Adrenal gland (tissue), 12 donors: ENCODE data around the gene XK. TPM values are rescaled to one million over a fixed set of nuclear protein-coding genes. Genes with fewer than 3 reads are reported as not detected.

Experiments
- DNase-seq, 7 donors: peaks; one replicate each; pipeline ENCODE4 v3.0.0-alpha.2; 2019 to 2020
- H3K27ac ChIP-seq, 5 donors: fragments of 200-600 bp; sonication (generic) in 4 of 5; 1 replicate in 3 of 5; 2 replicates in 2 of 5; pipeline versions ENCODE4 v1.5.1 to v1.8.0; 2016 to 2020; ENCODE audit warnings: mild to moderate bottlenecking in 1 of 5
- H3K27me3 ChIP-seq: fragments of 200-600 bp; 2 replicates; pipeline ENCODE4 v1.8.0; 2021
- H3K36me3 ChIP-seq, 2 donors: fragments of 200-600 bp; replicated peaks in 1 of 2; 1 replicate in 1 of 2; 2 replicates in 1 of 2; pipeline versions ENCODE4 v1.5.1 to v1.8.0; 2018 to 2022
- H3K4me1 ChIP-seq, 2 donors: fragments of 200-600 bp; replicated peaks in 1 of 2; 1 replicate in 1 of 2; 2 replicates in 1 of 2; pipeline versions ENCODE4 v1.5.1 to v1.8.0; 2018 to 2021
- H3K4me3 ChIP-seq, 4 donors: fragments of 200-600 bp; sonication (generic) in 3 of 4; one replicate each; pipeline ENCODE4 v1.5.1; 2016 to 2018
- H3K9me3 ChIP-seq, 3 donors: fragments of 200-600 bp; sonication (generic) in 1 of 3; replicated peaks in 1 of 3; 1 replicate in 2 of 3; 2 replicates in 1 of 3; pipeline versions ENCODE4 v1.5.1 to v1.8.0; 2016 to 2021
- CTCF ChIP-seq, 6 experiments: fragments of 450-650 bp in 4 of 6; fragments of 200-600 bp in 2 of 6; sonication (generic) in 1 of 6; IDR thresholded peaks; 1 replicate in 5 of 6; 2 replicates in 1 of 6; pipeline versions ENCODE4 v1.5.1 to v1.8.0; 2016 to 2021; ENCODE audit warnings: antibody characterized with exemption in 6 of 6, mild to moderate bottlenecking in 2 of 6, moderate library complexity in 1 of 6
- POLR2A ChIP-seq, 2 donors: fragments of 450-650 bp; IDR thresholded peaks; one replicate each; pipeline ENCODE4 v1.6.1; 2017; ENCODE audit warnings: antibody characterized with exemption in 2 of 2, mild to moderate bottlenecking in 2 of 2, moderate library complexity in 1 of 2
- WGBS, 4 donors: extraction: QIAGEN DNeasy Blood & Tissue Kit in 2 of 4; methylation state at CpG; one replicate each; pipeline versions ENCODE4 v1.1.5 to v1.1.7; 2013 to 2017; 5-methylcytosine and 5-hydroxymethylcytosine counted together
- intact Hi-C, 2 donors: fragments of 100-400 bp; cut with DNase I; formaldehyde crosslinking; loops; one replicate each; pipeline versions ENCODE4 v1.14.1 to v1.15.0; 2022 to 2023
- polyA plus RNA-seq, 3 donors: library from polyadenylated mRNA; stranded (reverse); fragments of 200-250 nt in 2 of 3; fragments of 350-450 nt in 1 of 3; fragmentation: Illumina TruSeq in 1 of 3; extraction: RNeasy Lipid Tissue Mini Kit (QIAGEN cat#74804) in 1 of 3; gene quantifications; one replicate each; pipeline ENCODE4 v1.2.3, GENCODE V29; 2013 to 2014
- total RNA-seq, 9 donors: library from RNA; depleted of rRNA in 4 of 9; stranded (reverse); fragments of >200 nt in 4 of 9; fragments of 120-200 nt in 1 of 9; fragmentation: NEBNext Ultra II Directional in 1 of 9; extraction: Animal tissue kit (Norgen Biotek cat#: 25700) in 1 of 9; gene quantifications; one replicate each; pipeline versions ENCODE4 v1.1.0 to v1.2.4, GENCODE V29; 2013 to 2023
- donor health status: healthy with polysubstance abuse.
- donor health status: Bipolar disorder and iron deficiency.
- donor health status: DM: yes; HTN: yes; CAD: no.
- donor health status: DM: no; HTN: no; CAD: no.
- donor health status: DM: no; HTN: no; CAD: no.
- donor health status: DM: yes; HTN: yes; CAD: no.

XK gene
- total and polyA plus RNA-seq, 12 donors = 0.44 to 3.8 (median 1.7) TPM

- 64 to 78% (median 73%) methylated on average over 3 of the region's 3 CpGs for WGBS, 4 donors
- no peaks in the 10 kb centered on the region for H3K4me1 ChIP-seq
- DNase-seq = no peak
- H3K27me3 ChIP-seq = peaks cover 12% of the 10 kb centered on the region
- intact Hi-C loops = no loop called here
- H3K4me3 ChIP-seq = peak overlapping the region in 1 of 4 donors; percentile 66
- TF ChIP-seq POLR2A (IDR thresholded peaks at IDR 0.05) (no peak), CTCF (IDR thresholded peaks at IDR 0.05) (no peak)
- peak overlapping the region in 3 of 5 donors; percentile 16 to 63 (median 30) for H3K27ac ChIP-seq
- no peaks in the 10 kb centered on the region for H3K36me3 ChIP-seq
- H3K9me3 ChIP-seq = no peaks in the 10 kb centered on the region
These were observed 618 bp upstream of the XK start for GRCh38 chrX:37684973-37685372.

- TF ChIP-seq CTCF (IDR thresholded peaks at IDR 0.05) (no peak), POLR2A (IDR thresholded peaks at IDR 0.05) (no peak)
- peak overlapping the region in 1 of 4 donors; percentile 66 for H3K4me3 ChIP-seq
- no peak for DNase-seq
- H3K4me1 ChIP-seq = no peaks in the 10 kb centered on the region
- H3K36me3 ChIP-seq = no peaks in the 10 kb centered on the region
- intact Hi-C loops = no loop called here
- H3K9me3 ChIP-seq = no peaks in the 10 kb centered on the region
- WGBS, 4 donors = 71 to 77% (median 74%) methylated on average over 9 of the region's 9 CpGs
- H3K27ac ChIP-seq = peak overlapping the region in 2 of 5 donors; percentile 63 to 73
- H3K27me3 ChIP-seq = peaks cover 17% of the 10 kb centered on the region
These were observed 891 bp downstream of the XK start for GRCh38 chrX:37686369-37686995.

- H3K4me1 ChIP-seq = no peaks in the 10 kb centered on the region
- TF ChIP-seq CTCF (IDR thresholded peaks at IDR 0.05) (no peak), POLR2A (IDR thresholded peaks at IDR 0.05) (no peak)
- H3K4me3 ChIP-seq = no peak overlapping the region
- 81 to 90% (median 84%) methylated on average over 3 of the region's 3 CpGs for WGBS, 4 donors
- no peak for DNase-seq
- intact Hi-C loops = no loop called here
- no peaks in the 10 kb centered on the region for H3K9me3 ChIP-seq
- H3K27ac ChIP-seq = no peak overlapping the region
- no peaks in the 10 kb centered on the region for H3K36me3 ChIP-seq
- H3K27me3 ChIP-seq = peaks cover 17% of the 10 kb centered on the region
These were observed 1.4 kb downstream of the XK start for GRCh38 chrX:37686996-37687395.

GRCh38 chrX:37690119-37690518, 4.5 kb downstream of the XK start:
- no peak overlapping the region for H3K4me3 ChIP-seq
- H3K27ac ChIP-seq = no peak overlapping the region
- H3K27me3 ChIP-seq = peaks cover 12% of the 10 kb centered on the region
- H3K9me3 ChIP-seq = no peaks in the 10 kb centered on the region
- intact Hi-C loops = no loop called here
- TF ChIP-seq CTCF (IDR thresholded peaks at IDR 0.05) (no peak), POLR2A (IDR thresholded peaks at IDR 0.05) (no peak)
- H3K4me1 ChIP-seq = no peaks in the 10 kb centered on the region
- no peak for DNase-seq
- no peaks in the 10 kb centered on the region for H3K36me3 ChIP-seq
